ENCODE results near the gene AP2S1.

GRCh38 chr19:46825731-46826055, 25.0 kb downstream of the AP2S1 start:
- TF ChIP-seq CTCF (conservative IDR thresholded peaks at IDR 0.05; ENCODE audit: low read depth, low read length), result no peak
- TF ChIP-seq EZH2phosphoT487 (IDR thresholded peaks at IDR 0.05; ENCODE audit: borderline replicate concordance, low read length), result no peak
- no peak for TF ChIP-seq EZH2 (IDR thresholded peaks at IDR 0.05; ENCODE audit: low read length, unreplicated experiment)
